Mesendoderm (in vitro differentiated cells): ENCODE measurements around the gene SLIT3.

Experiments used
- DNase-seq: peaks from one replicate; pipeline ENCODE4 v3.0.0; 2013
- H2AK5ac ChIP-seq: 2 replicates; pipeline ENCODE4 v1.6.1; 2013; ENCODE audit warnings: low read length, inconsistent platforms
- H2BK120ac ChIP-seq: 2 replicates; pipeline ENCODE4 v1.6.1; 2013; ENCODE audit warnings: low read depth, mild to moderate bottlenecking, low read length, moderate library complexity, mixed read lengths
- H2BK15ac ChIP-seq: replicated peaks from 2 replicates; pipeline ENCODE4 v1.6.1; 2013; ENCODE audit warnings: low read depth, mild to moderate bottlenecking, moderate library complexity
- H2BK5ac ChIP-seq: 2 replicates; pipeline ENCODE4 v1.6.1; 2013; ENCODE audit warnings: low read length, inconsistent platforms
- H3K18ac ChIP-seq: 2 replicates; pipeline ENCODE4 v1.6.1; 2013; ENCODE audit warnings: mild to moderate bottlenecking, low read length, mixed read lengths
- H3K23ac ChIP-seq: one replicate; pipeline ENCODE4 v1.6.1; 2013; ENCODE audit warnings: low read length
- H3K27ac ChIP-seq: 2 replicates; pipeline ENCODE4 v1.5.1; 2013; ENCODE audit warnings: low read depth, mild to moderate bottlenecking, inconsistent platforms, low read length, moderate library complexity
- H3K27me3 ChIP-seq: 2 replicates; pipeline ENCODE4 v1.6.1; 2013; ENCODE audit warnings: low read length, control low read depth, mild to moderate bottlenecking, inconsistent platforms; ENCODE audit not compliant: insufficient read depth, poor library complexity
- H3K36me3 ChIP-seq: 2 replicates; pipeline ENCODE4 v1.6.1; 2013; ENCODE audit warnings: low read length, inconsistent platforms; ENCODE audit not compliant: control insufficient read depth, insufficient read depth
- H3K4ac ChIP-seq: one replicate; pipeline ENCODE4 v1.6.1; 2013; ENCODE audit warnings: low read depth, mild to moderate bottlenecking, low read length, moderate library complexity
- H3K4me1 ChIP-seq: 2 replicates; pipeline ENCODE4 v1.6.1; 2013; ENCODE audit warnings: low read depth, low read length, inconsistent platforms; ENCODE audit not compliant: control insufficient read depth
- H3K4me2 ChIP-seq: 2 replicates; pipeline ENCODE4 v1.6.1; 2013; ENCODE audit warnings: low read length
- H3K4me3 ChIP-seq: 2 replicates; pipeline ENCODE4 v1.5.1; 2013; ENCODE audit warnings: mild to moderate bottlenecking, low read length
- H3K56ac ChIP-seq: one replicate; pipeline ENCODE4 v1.6.1; 2013; ENCODE audit warnings: low read length
- H3K79me1 ChIP-seq: 2 replicates; pipeline ENCODE4 v1.6.1; 2013; ENCODE audit warnings: low read length, inconsistent platforms
- H3K79me2 ChIP-seq: 2 replicates; pipeline ENCODE4 v1.6.1; 2013; ENCODE audit warnings: mild to moderate bottlenecking, low read length; ENCODE audit not compliant: control insufficient read depth, insufficient read depth
- H3K9ac ChIP-seq: 2 replicates; pipeline ENCODE4 v1.6.1; 2013; ENCODE audit warnings: low read length, inconsistent platforms
- H4K5ac ChIP-seq: one replicate; pipeline ENCODE4 v1.6.1; 2013; ENCODE audit warnings: low read length
- H4K8ac ChIP-seq: one replicate; pipeline ENCODE4 v1.6.1; 2013; ENCODE audit warnings: low read depth, mild to moderate bottlenecking, control low read depth, low read length, moderate library complexity
- WGBS: extraction: QIAGEN DNeasy Blood & Tissue Kit; methylation state at CpG from one replicate; pipeline ENCODE4 v1.1.7; 2013; ENCODE audit warnings: low lambda C conversion rate, missing lambda C conversion rate; ENCODE audit not compliant: insufficient coverage; ENCODE audit errors: extremely low coverage; 5-methylcytosine and 5-hydroxymethylcytosine counted together

SLIT3 gene

DNA sequence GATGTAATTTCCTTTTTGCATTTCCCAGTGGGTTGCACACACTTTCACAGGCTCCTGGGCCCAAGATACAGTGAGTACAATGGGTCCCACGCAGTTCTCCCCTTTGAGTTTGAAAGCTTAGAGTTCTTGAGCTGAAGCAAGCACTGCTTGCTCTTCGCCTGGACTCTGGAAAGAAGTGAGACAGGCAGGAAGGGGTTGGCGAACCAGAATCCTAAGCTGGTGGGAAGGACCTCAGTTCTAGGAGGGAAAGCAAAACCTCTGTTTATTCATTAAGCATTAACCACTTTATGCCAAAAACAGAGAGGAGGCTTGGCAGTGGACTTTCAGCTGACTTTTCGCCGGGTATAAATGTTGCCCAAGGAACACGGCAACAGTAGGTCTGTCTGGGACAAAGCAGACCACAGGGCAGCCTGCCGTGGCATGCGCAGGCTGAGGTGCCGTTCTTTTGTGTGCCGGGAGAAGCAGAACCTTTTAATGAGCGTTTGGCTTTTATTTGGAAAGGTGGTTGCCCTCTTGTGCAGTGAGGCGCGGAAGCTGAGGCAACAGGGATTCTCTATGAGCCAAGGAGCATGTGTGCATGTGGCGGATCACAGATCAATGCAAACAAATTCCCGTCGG lies 481.8 kb downstream of the SLIT3 start:
- H3K56ac ChIP-seq = no peak overlapping the region
- H3K4me2 ChIP-seq = no peak overlapping the region
- H3K18ac ChIP-seq = no peak overlapping the region
- no peak overlapping the region for H2AK5ac ChIP-seq
- no peak overlapping the region for H4K5ac ChIP-seq
- H3K79me2 ChIP-seq = no peaks in the 10 kb centered on the region
- H2BK5ac ChIP-seq = no peak overlapping the region
- H3K79me1 ChIP-seq = no peaks in the 10 kb centered on the region
- no peak overlapping the region for H3K9ac ChIP-seq
- H2BK15ac ChIP-seq = no peak overlapping the region
- H3K4ac ChIP-seq = no peak overlapping the region
- no peak overlapping the region for H2BK120ac ChIP-seq
- no peaks in the 10 kb centered on the region for H3K4me1 ChIP-seq
- H4K8ac ChIP-seq = no peak overlapping the region
- H3K4me3 ChIP-seq = no peak overlapping the region
- H3K27ac ChIP-seq = no peak overlapping the region
- WGBS = no CpG with 5 or more reads among the region's 16 CpGs
- no peaks in the 10 kb centered on the region for H3K36me3 ChIP-seq
- DNase-seq = no peak
- no peaks in the 10 kb centered on the region for H3K27me3 ChIP-seq
- H3K23ac ChIP-seq = no peak overlapping the region

DNA sequence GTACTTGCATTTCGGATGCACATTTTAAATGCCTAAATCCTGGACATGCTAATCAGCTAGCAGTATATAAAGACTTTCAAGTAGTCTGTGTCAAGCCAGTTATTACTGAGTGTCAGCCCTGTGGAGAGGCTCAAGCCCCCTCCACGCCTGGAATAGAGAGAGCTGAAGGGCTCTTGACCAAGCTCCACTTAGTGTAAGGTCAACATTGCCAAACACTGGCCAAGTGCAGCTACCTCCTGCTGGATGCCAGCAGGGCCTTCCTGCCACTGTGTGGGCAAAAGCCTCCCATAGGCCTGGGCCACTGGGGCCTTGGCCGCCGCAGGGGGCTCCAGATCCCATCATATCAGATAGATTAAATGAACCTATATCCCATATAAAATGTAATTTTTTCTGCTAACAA lies 482.4 kb downstream of the SLIT3 start:
- no peak overlapping the region for H3K56ac ChIP-seq
- no peak overlapping the region for H3K27ac ChIP-seq
- no peak overlapping the region for H4K5ac ChIP-seq
- H3K4me1 ChIP-seq = no peaks in the 10 kb centered on the region
- H2BK15ac ChIP-seq = no peak overlapping the region
- no peaks in the 10 kb centered on the region for H3K79me1 ChIP-seq
- H2BK120ac ChIP-seq = no peak overlapping the region
- no peak overlapping the region for H3K4me2 ChIP-seq
- no peak for DNase-seq
- H3K23ac ChIP-seq = no peak overlapping the region
- no peak overlapping the region for H3K18ac ChIP-seq
- H2BK5ac ChIP-seq = no peak overlapping the region
- no peak overlapping the region for H3K9ac ChIP-seq
- H3K79me2 ChIP-seq = no peaks in the 10 kb centered on the region
- H4K8ac ChIP-seq = no peak overlapping the region
- no CpG with 5 or more reads among the region's 4 CpGs for WGBS
- H2AK5ac ChIP-seq = no peak overlapping the region
- no peaks in the 10 kb centered on the region for H3K27me3 ChIP-seq
- H3K36me3 ChIP-seq = no peaks in the 10 kb centered on the region
- no peak overlapping the region for H3K4me3 ChIP-seq
- H3K4ac ChIP-seq = no peak overlapping the region

DNA sequence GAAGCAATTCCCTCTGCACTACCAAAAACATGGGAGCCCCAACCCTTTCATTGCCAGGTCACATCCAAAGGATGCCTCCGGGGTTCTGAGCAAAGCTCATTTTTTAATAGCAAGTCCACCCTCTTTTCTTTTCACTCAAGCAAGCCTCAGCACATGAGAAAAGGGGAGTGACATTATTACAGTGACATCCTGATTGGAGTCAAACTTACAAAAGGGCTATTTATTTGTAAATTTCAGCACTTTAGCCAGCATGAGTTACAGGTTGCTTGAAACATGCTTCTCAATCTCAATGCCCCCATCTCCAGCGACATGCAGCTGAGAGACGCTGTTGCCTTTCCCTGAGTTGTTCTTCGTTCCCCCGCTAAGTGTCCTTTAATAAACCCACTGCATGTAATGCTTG lies 483.3 kb downstream of the SLIT3 start:
- Histone ChIP-seq H2BK15ac (no peak overlapping the region), H3K27ac (no peak overlapping the region), H3K4me3 (no peak overlapping the region), H4K8ac (no peak overlapping the region), H3K79me2 (no peaks in the 10 kb centered on the region), H3K27me3 (no peaks in the 10 kb centered on the region), H4K5ac (no peak overlapping the region), H3K23ac (no peak overlapping the region), H3K4me1 (no peaks in the 10 kb centered on the region), H2BK120ac (no peak overlapping the region), H2AK5ac (no peak overlapping the region), H3K9ac (no peak overlapping the region), H3K18ac (no peak overlapping the region), H3K79me1 (no peaks in the 10 kb centered on the region), H2BK5ac (no peak overlapping the region), H3K36me3 (no peaks in the 10 kb centered on the region), H3K4me2 (no peak overlapping the region), H3K4ac (no peak overlapping the region), H3K56ac (no peak overlapping the region)
- WGBS = no CpG with 5 or more reads among the region's 5 CpGs
- DNase-seq = no peak

DNA sequence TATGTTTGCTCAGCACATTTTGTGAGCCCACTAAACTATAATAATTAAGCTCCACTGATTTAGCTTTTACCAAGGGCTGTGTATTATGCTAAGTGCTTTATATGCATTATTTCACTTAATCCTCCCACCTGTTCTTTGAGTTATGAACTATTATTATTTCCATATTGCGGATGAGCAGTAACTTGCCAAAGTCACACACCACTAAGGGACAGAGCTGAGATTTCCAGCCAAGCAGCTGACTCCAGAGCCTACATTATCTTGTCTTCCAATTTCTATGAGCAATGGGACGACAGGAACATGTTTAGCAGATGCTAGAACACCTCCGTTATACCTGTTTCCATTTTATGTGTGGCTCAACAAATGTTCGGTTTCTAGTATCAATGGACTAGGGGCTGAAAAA lies 484.3 kb downstream of the SLIT3 start:
- Histone ChIP-seq H3K18ac (no peak overlapping the region), H2BK120ac (no peak overlapping the region), H3K79me1 (no peaks in the 10 kb centered on the region), H3K23ac (no peak overlapping the region), H3K9ac (no peak overlapping the region), H3K36me3 (no peaks in the 10 kb centered on the region), H3K4me1 (no peaks in the 10 kb centered on the region), H4K5ac (no peak overlapping the region), H2AK5ac (no peak overlapping the region), H3K79me2 (no peaks in the 10 kb centered on the region), H4K8ac (no peak overlapping the region), H3K56ac (no peak overlapping the region), H2BK5ac (no peak overlapping the region), H2BK15ac (no peak overlapping the region), H3K4me3 (no peak overlapping the region), H3K4ac (no peak overlapping the region), H3K27ac (no peak overlapping the region), H3K4me2 (no peak overlapping the region), H3K27me3 (no peaks in the 10 kb centered on the region)
- no CpG with 5 or more reads among the region's 4 CpGs for WGBS
- no peak for DNase-seq

DNA sequence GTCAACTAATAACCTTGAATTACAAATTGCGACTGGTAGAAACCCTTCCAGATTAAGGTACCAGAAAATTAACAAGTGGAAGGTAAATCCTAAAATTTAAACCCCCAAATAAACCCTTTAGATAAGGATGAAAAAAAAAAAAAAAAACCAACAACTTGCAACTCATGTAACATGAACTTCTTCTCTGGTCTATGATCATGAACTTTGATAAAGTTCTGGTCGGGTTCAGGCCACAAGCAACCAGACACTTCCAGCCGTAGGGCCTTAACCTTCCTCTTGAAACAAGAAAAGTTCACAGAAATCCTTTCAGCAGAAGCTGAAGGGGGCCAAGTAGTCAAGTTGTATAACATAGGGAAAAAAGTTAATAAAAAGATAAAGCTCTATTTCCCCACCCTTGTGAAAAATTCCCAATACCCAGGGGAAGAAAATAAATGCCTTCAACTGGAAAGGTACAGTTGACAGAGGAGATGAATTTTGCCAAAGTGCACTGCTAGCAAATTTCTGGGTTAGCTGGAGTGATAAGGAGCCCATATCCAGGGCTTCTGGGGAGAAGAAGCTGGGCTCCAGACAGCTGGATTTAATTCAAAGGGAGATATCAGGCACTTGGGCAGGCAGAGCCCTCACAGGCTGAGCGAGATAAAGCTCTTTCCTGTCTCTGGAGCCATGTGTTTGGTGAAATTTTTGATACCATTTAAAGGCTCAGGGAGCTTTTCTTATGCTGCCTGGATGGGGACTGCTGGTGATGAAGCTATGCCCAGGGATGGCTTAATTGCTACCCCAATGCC lies 487.6 kb downstream of the SLIT3 start:
- H3K36me3 ChIP-seq = no peaks in the 10 kb centered on the region
- H3K27me3 ChIP-seq = no peaks in the 10 kb centered on the region
- H3K79me2 ChIP-seq = no peaks in the 10 kb centered on the region
- H2BK15ac ChIP-seq = no peak overlapping the region
- no peak overlapping the region for H3K9ac ChIP-seq
- no peak overlapping the region for H3K23ac ChIP-seq
- no peak overlapping the region for H3K18ac ChIP-seq
- H3K27ac ChIP-seq = no peak overlapping the region
- H3K79me1 ChIP-seq = no peaks in the 10 kb centered on the region
- no peak overlapping the region for H3K4me3 ChIP-seq
- peak; percentile 68 for DNase-seq
- no peak overlapping the region for H2BK120ac ChIP-seq
- no peak overlapping the region for H4K5ac ChIP-seq
- no peak overlapping the region for H4K8ac ChIP-seq
- H2AK5ac ChIP-seq = no peak overlapping the region
- no peak overlapping the region for H3K4me2 ChIP-seq
- no CpG with 5 or more reads among the region's 4 CpGs for WGBS
- no peak overlapping the region for H2BK5ac ChIP-seq
- peaks cover 2% of the 10 kb centered on the region for H3K4me1 ChIP-seq
- no peak overlapping the region for H3K4ac ChIP-seq
- H3K56ac ChIP-seq = no peak overlapping the region
